Astrocyte (in vitro differentiated cells and primary cell): ENCODE results near the gene CDK4. TPM values are rescaled to one million over a fixed set of nuclear protein-coding genes. Genes with fewer than 3 reads are reported as not detected.

Source experiments
- DNase-seq: peaks from one replicate; pipeline ENCODE4 v3.0.0-alpha.2; 2010; ENCODE audit warnings: low read depth
- FAIRE-seq: peaks from 2 replicates; lab custom pipeline; 2011; peaks lifted over from hg19 to GRCh38; lab: Jason Lieb, UNC
- H2AFZ ChIP-seq: 2 replicates; pipeline ENCODE4 v1.6.0; 2012; ENCODE audit warnings: low read depth, low read length, inconsistent platforms
- H3K27ac ChIP-seq: 2 replicates; pipeline ENCODE4 v1.5.1; 2011; ENCODE audit warnings: low read depth, low read length, inconsistent platforms
- H3K27me3 ChIP-seq: 2 replicates; pipeline ENCODE4 v1.6.0; 2011; ENCODE audit warnings: low read length, inconsistent platforms; ENCODE audit not compliant: insufficient read depth
- H3K36me3 ChIP-seq: 2 replicates; pipeline ENCODE4 v1.5.1; 2011; ENCODE audit warnings: low read length, inconsistent platforms; ENCODE audit not compliant: insufficient read depth
- H3K4me1 ChIP-seq: 2 replicates; pipeline ENCODE4 v1.5.1; 2011; ENCODE audit warnings: low read length, inconsistent platforms; ENCODE audit not compliant: insufficient read depth
- H3K4me2 ChIP-seq: 2 replicates; pipeline ENCODE4 v1.6.0; 2012; ENCODE audit warnings: low read length, inconsistent platforms
- H3K4me3 ChIP-seq: 2 replicates; pipeline ENCODE4 v1.5.1; 2011; ENCODE audit warnings: low read depth, mild to moderate bottlenecking, low read length, inconsistent platforms; ENCODE audit not compliant: insufficient read depth
- H3K79me2 ChIP-seq: 2 replicates; pipeline ENCODE4 v1.6.0; 2012; ENCODE audit warnings: mild to moderate bottlenecking, low read length, inconsistent platforms; ENCODE audit not compliant: insufficient read depth
- H3K9ac ChIP-seq: 2 replicates; pipeline ENCODE4 v1.6.0; 2012; ENCODE audit warnings: mild to moderate bottlenecking, low read length, inconsistent platforms
- H3K9me3 ChIP-seq: 2 replicates; pipeline ENCODE4 v1.5.1; 2012; ENCODE audit warnings: low read depth, mild to moderate bottlenecking, low read length, inconsistent platforms; ENCODE audit not compliant: insufficient read depth
- H4K20me1 ChIP-seq: 2 replicates; pipeline ENCODE4 v1.6.0; 2012; ENCODE audit warnings: low read length, inconsistent platforms; ENCODE audit not compliant: insufficient read depth
- H3K27ac Mint-ChIP-seq: one replicate; pipeline ENCODE4 v1.8.0; 2021; ENCODE audit warnings: mild to moderate bottlenecking, mixed read lengths; ENCODE audit not compliant: unreplicated experiment
- H3K27me3 Mint-ChIP-seq: one replicate; pipeline ENCODE4 v1.8.0; 2021; ENCODE audit warnings: low read depth, mixed read lengths; ENCODE audit not compliant: unreplicated experiment
- H3K36me3 Mint-ChIP-seq: one replicate; pipeline ENCODE4 v1.8.0; 2021; ENCODE audit warnings: low read depth, mixed read lengths; ENCODE audit not compliant: unreplicated experiment
- H3K4me1 Mint-ChIP-seq: one replicate; pipeline ENCODE4 v1.8.0; 2021; ENCODE audit warnings: low read depth, mixed read lengths; ENCODE audit not compliant: unreplicated experiment
- H3K4me3 Mint-ChIP-seq: one replicate; pipeline ENCODE4 v1.8.0; 2021; ENCODE audit warnings: mild to moderate bottlenecking, moderate library complexity, mixed read lengths; ENCODE audit not compliant: unreplicated experiment
- H3K9me3 Mint-ChIP-seq: one replicate; pipeline ENCODE4 v1.8.0; 2021; ENCODE audit warnings: mild to moderate bottlenecking, mixed read lengths; ENCODE audit not compliant: unreplicated experiment
- CTCF ChIP-seq: IDR thresholded peaks from 2 replicates; pipeline ENCODE4 v1.5.1; 2011; ENCODE audit warnings: low read depth, mild to moderate bottlenecking, inconsistent platforms, low read length, moderate library complexity; ENCODE audit not compliant: insufficient read depth
- EZH2 ChIP-seq: IDR thresholded peaks from 2 replicates; pipeline ENCODE4 v1.6.1; 2012; ENCODE audit warnings: mild to moderate bottlenecking, low read length, inconsistent platforms; ENCODE audit not compliant: insufficient read depth
- total RNA-seq: library from RNA; stranded (reverse); gene quantifications from 2 replicates; pipeline ENCODE4 v1.2.1, GENCODE V29; 2021

The CDK4 gene
- total RNA-seq, 1 donor from 2014 or later = 133 TPM

DNA sequence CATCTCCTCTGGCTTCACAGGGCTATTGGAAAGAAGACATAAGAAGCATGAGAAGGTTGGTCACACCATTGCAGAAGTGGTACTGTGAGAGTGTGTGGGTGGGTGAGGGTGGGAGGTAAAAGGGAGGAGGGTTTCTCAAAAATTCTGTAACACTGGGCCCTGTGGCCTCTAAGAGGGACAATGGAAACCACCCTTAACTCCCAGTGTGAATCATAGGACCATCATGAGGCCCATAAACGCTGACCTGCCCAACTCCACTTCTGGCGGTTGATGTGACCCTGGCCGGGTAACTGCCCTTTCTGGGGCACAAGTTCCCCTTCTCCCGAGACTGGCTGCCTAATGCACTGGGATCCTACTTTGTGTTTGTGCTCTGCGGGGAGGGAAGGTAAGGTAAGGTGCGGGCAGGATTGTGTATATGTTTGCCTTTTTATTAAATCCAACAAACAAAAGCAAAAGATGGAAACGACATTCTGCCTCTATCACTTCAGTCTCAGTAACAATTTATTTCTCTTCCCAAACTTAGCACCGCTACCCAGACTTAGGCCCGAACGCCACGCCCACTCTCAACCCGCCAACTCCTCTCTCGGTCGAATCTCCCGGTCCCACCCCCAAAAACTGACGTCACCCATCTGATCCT, 19.2 kb upstream of the CDK4 start:
- FAIRE-seq = no peak
- peaks cover 18% of the 10 kb centered on the region for H3K36me3 Mint-ChIP-seq

GRCh38 chr12:57770734-57771133, 18.6 kb upstream of the CDK4 start:
- Mint-ChIP-seq H3K27ac (peak overlapping the region; percentile 26), H3K4me1 (peaks cover 11% of the 10 kb centered on the region), H3K36me3 (peaks cover 16% of the 10 kb centered on the region), H3K9me3 (no peaks in the 10 kb centered on the region), H3K4me3 (peak overlapping the region; percentile 76), H3K27me3 (peaks cover 17% of the 10 kb centered on the region)
- Histone ChIP-seq H3K4me1 (peaks cover 24% of the 10 kb centered on the region), H3K36me3 (peaks cover 2% of the 10 kb centered on the region), H3K9me3 (no peaks in the 10 kb centered on the region), H3K27me3 (peaks cover 13% of the 10 kb centered on the region), H3K4me3 (peak overlapping the region; percentile 85), H3K27ac (no peak overlapping the region), H4K20me1 (no peaks in the 10 kb centered on the region), H3K4me2 (peak overlapping the region; percentile 95), H3K79me2 (peaks cover 16% of the 10 kb centered on the region), H3K9ac (peak overlapping the region; percentile 97), H2AFZ (no peak overlapping the region)
- FAIRE-seq (no peak), DNase-seq (no peak)
- no peak for TF ChIP-seq EZH2
- TF ChIP-seq CTCF = no peak

More for the DNA sequence above, 19.2 kb upstream of the CDK4 start:
- Histone ChIP-seq H2AFZ (peak overlapping the region; percentile 97), H3K27ac (peak overlapping the region; percentile 96), H3K4me3 (peak overlapping the region; percentile 85), H3K36me3 (peaks cover 2% of the 10 kb centered on the region), H4K20me1 (no peaks in the 10 kb centered on the region), H3K9me3 (no peaks in the 10 kb centered on the region), H3K4me2 (peak overlapping the region; percentile 95), H3K27me3 (peaks cover 6% of the 10 kb centered on the region), H3K4me1 (peaks cover 18% of the 10 kb centered on the region), H3K9ac (peak overlapping the region; percentile 97), H3K79me2 (peaks cover 16% of the 10 kb centered on the region)
- TF ChIP-seq EZH2 = no peak
- TF ChIP-seq CTCF = no peak
- peaks cover 9% of the 10 kb centered on the region for H3K4me1 Mint-ChIP-seq
- no peaks in the 10 kb centered on the region for H3K9me3 Mint-ChIP-seq
- peak overlapping the region; percentile 99 for H3K27ac Mint-ChIP-seq
- DNase-seq = peak; percentile 86
- peak overlapping the region; percentile 86 for H3K4me3 Mint-ChIP-seq
- peaks cover 15% of the 10 kb centered on the region for H3K27me3 Mint-ChIP-seq

DNA sequence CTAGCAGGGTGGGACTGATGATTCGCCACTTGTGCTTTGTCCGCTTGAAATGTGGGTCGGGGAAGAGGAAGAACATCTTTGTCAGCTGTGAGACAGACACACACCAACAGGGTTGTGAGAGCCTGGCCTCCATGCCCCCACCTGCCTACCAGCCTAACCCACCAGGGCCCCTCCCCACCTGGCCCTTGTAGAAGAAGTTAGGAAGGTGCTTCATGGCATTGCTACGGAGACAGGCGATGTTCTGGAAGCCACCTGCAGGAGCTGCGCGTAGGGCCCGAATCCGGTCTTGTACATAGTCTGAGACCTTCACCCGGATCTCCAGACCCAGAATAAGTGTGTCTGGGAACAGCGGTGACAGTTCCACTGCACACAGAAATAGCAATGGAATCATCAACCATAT, 17.5 kb upstream of the CDK4 start:
- Histone ChIP-seq H3K79me2 (peaks cover 16% of the 10 kb centered on the region), H2AFZ (no peak overlapping the region), H3K27me3 (peaks cover 24% of the 10 kb centered on the region), H3K4me3 (no peak overlapping the region), H3K9me3 (no peaks in the 10 kb centered on the region), H3K27ac (no peak overlapping the region), H3K4me1 (peaks cover 35% of the 10 kb centered on the region), H3K36me3 (no peaks in the 10 kb centered on the region), H3K9ac (no peak overlapping the region), H3K4me2 (no peak overlapping the region), H4K20me1 (no peaks in the 10 kb centered on the region)
- H3K36me3 Mint-ChIP-seq = peaks cover 14% of the 10 kb centered on the region
- DNase-seq = no peak
- H3K27ac Mint-ChIP-seq = no peak overlapping the region
- no peak for FAIRE-seq
- peaks cover 28% of the 10 kb centered on the region for H3K27me3 Mint-ChIP-seq
- H3K9me3 Mint-ChIP-seq = no peaks in the 10 kb centered on the region
- TF ChIP-seq CTCF (no peak), EZH2 (no peak)
- peak overlapping the region; percentile 58 for H3K4me3 Mint-ChIP-seq
- peaks cover 11% of the 10 kb centered on the region for H3K4me1 Mint-ChIP-seq
